ENCODE measurements around the gene HK1. TPM values are rescaled to one million over a fixed set of nuclear protein-coding genes. Genes with fewer than 3 reads are reported as not detected.
"Not testable (repeated sequence)": the region's sequence is repeated elsewhere in the genome, so short reads cannot be mapped to it uniquely, and the experiment has no call there.

Gene HK1
- total RNA-seq, 4 donors from 2014 or later = 27.3 to 54.0 (median 30.1) TPM

GRCh38 chr10:69326692-69327091 is 48.4 kb downstream of the HK1 start:
- no peaks in the 10 kb centered on the region for H3K27me3 ChIP-seq
- TF ChIP-seq CTCF (IDR thresholded peaks at IDR 0.05) = no peak
- no peak for TF ChIP-seq POLR2A (IDR thresholded peaks at IDR 0.05)
- no peak for TF ChIP-seq EP300 (IDR thresholded peaks at IDR 0.05)
- peaks cover 0 to 31% (median 11%) of the 10 kb centered on the region in 4 donors for H3K4me1 ChIP-seq
- no peaks in the 10 kb centered on the region for H3K9me3 ChIP-seq
- no peaks in the 10 kb centered on the region for H3K36me3 ChIP-seq
- H3K27ac ChIP-seq = no peak overlapping the region
- 86 to 93% methylated on average over 3 of the region's 3 CpGs for WGBS, 2 donors
- H3K4me3 ChIP-seq = no peak overlapping the region
- DNase-seq (ENCODE audit: low spot score in 2 of 2) = no peak

DNA sequence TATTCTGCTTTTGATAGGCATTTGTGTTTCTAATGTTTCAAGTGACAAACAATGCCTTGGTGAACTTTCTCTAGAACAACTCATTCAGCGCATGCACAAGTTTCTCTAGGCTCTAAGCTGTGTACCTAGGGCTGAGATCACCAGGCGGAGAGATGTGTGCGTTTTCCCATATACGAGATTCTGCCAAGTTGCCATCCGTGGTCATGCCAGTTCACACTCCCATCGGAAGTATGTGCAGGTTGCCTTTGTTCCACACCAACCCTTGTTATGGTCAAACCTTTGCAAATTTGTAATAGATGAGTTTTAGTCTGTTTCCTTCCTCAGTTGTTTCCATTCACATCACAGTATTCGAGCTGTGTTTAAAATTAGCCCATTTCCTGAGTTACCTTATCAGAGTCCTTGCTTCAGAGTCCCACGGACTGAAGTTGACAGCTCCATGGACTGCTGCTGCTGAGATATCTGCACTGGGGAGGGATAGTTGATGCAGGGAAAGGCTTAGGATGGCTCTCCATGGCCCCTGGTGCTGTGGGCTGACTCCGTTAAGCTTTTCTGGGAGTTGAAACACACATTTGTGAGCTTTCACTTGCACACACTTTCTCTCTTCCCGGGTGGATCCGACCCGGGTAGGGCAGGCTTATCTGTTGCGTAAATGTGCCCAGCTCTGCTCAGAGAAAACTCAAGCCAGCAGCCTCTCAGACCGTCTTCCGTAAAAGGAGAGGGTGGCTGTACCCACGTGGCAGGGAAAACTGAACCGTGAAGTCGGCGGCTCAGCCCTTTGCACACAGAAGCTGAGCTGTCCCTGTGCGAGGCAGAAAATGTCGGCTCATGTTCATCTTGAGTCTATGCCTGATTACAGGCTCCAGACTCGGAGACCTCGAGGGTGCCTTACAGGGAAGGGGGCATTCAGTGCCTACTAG is 49.4 kb downstream of the HK1 start:
- no peaks in the 10 kb centered on the region for H3K27me3 ChIP-seq
- no peak for DNase-seq (ENCODE audit: low spot score in 2 of 2)
- peak overlapping the region; percentile 38 to 91 (median 76) for H3K27ac ChIP-seq
- peak overlapping the region in 3 of 4 donors; percentile 9 to 27 (median 26) for H3K4me3 ChIP-seq
- 37 to 41% methylated on average over 23 of the region's 23 CpGs for WGBS, 2 donors
- TF ChIP-seq CTCF (IDR thresholded peaks at IDR 0.05) (no peak), POLR2A (IDR thresholded peaks at IDR 0.05) (peak in 1 of 2 donors; percentile 43), EP300 (IDR thresholded peaks at IDR 0.05) (peak in 1 of 2 donors; percentile 58)
- peaks cover 0 to 30% (median 13%) of the 10 kb centered on the region in 4 donors for H3K4me1 ChIP-seq
- H3K36me3 ChIP-seq = no peaks in the 10 kb centered on the region
- H3K9me3 ChIP-seq = no peaks in the 10 kb centered on the region

- Histone ChIP-seq H3K36me3 (no peaks in the 10 kb centered on the region), H3K4me3 (peak overlapping the region in 3 of 4 donors; percentile 9 to 27 (median 26)), H3K9me3 (no peaks in the 10 kb centered on the region), H3K4me1 (peaks cover 0 to 34% (median 13%) of the 10 kb centered on the region in 4 donors), H3K27ac (peak overlapping the region; percentile 38 to 91 (median 76)), H3K27me3 (no peaks in the 10 kb centered on the region)
- 51 to 54% methylated on average over 8 of the region's 8 CpGs for WGBS, 2 donors
- TF ChIP-seq CTCF (IDR thresholded peaks at IDR 0.05) = no peak
- no peak for TF ChIP-seq POLR2A (IDR thresholded peaks at IDR 0.05)
- TF ChIP-seq EP300 (IDR thresholded peaks at IDR 0.05) = no peak
- no peak for DNase-seq (ENCODE audit: low spot score in 2 of 2)
These were observed 50.1 kb downstream of the HK1 start for GRCh38 chr10:69328380-69328735.

DNA sequence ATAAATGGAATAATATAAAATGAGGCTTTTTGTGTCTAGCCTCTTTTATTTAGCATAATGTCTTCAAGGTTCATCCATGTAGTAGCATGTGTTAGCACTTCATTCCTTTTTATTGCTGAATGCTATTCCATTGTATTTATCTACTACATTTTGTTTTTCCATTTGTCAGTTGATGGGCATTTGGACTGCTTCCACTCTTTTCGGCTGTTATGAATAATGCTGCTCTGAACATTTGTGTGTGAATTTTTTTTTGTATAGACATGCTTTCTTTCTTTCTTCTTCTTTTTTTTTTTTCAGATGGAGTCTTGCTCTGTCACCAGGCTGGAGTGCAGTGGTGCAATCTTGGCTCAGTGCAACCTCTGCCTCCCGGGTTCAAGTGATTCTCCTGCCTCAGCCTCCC is 50.6 kb downstream of the HK1 start:
- not testable (repeated sequence) for H3K4me3 ChIP-seq; H3K27me3 ChIP-seq; H3K36me3 ChIP-seq; H3K9me3 ChIP-seq; DNase-seq (ENCODE audit: low spot score in 2 of 2)
- Histone ChIP-seq H3K4me1 (peaks cover 0 to 39% (median 13%) of the 10 kb centered on the region in 4 donors), H3K27ac (peak overlapping the region in 2 of 4 donors; percentile 76 to 91)
- 48 to 70% methylated on average over 2 of the region's 2 CpGs for WGBS, 2 donors

- peak overlapping the region in 1 of 4 donors; percentile 18 for H3K27ac ChIP-seq
- H3K27me3 ChIP-seq = no peaks in the 10 kb centered on the region
- peaks cover 0 to 48% (median 20%) of the 10 kb centered on the region in 4 donors for H3K4me1 ChIP-seq
- WGBS, 2 donors = 73 to 79% methylated on average over 3 of the region's 3 CpGs
- H3K4me3 ChIP-seq = no peak overlapping the region
- H3K9me3 ChIP-seq = no peaks in the 10 kb centered on the region
- H3K36me3 ChIP-seq = no peaks in the 10 kb centered on the region
- DNase-seq (ENCODE audit: low spot score in 2 of 2) = no peak
- TF ChIP-seq POLR2A (IDR thresholded peaks at IDR 0.05) = no peak
- TF ChIP-seq CTCF (IDR thresholded peaks at IDR 0.05) = no peak
- TF ChIP-seq EP300 (IDR thresholded peaks at IDR 0.05) = no peak
These were observed 51.5 kb downstream of the HK1 start for GRCh38 chr10:69329721-69330178.

Data from tibial nerve (tissue), 4 donors.